ENCODE results near the gene C1orf56. TPM values are rescaled to one million over a fixed set of nuclear protein-coding genes. Genes with fewer than 3 reads are reported as not detected.
A peak's percentile ranks its signal among the peaks of the same experiment; 100 is the strongest.

Gene C1orf56
- polyA plus RNA-seq, 5 donors: 9.4 to 11.6 (median 11.0) TPM

- no peak for DNase-seq
Measured at GRCh38 chr1:151012684-151013471, 34.7 kb upstream of the C1orf56 start.

DNA sequence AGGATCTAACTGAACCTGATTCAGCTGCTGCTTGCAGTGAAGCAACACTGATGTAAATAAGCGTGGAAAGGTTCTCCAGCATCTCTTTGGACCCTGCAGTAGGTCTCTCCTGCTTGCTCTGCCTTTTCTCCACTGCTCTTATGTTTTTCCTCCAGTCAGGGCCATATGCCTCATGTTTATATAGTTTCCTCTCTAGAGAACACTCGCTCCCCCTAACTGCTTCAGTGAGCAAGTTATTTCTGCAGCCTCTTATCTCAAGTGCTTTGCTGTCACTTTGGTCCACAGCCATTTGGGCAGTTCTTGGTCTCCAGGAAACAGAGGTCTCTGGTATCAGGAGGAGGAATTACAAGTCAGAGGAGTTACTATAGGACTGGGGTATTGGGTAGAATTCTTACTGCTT lies 34.0 kb upstream of the C1orf56 start:
- peak; percentile 69 to 84 for DNase-seq

- peak in 1 of 2 donors; percentile 49 for DNase-seq
Measured at GRCh38 chr1:151024540-151025146, 22.9 kb upstream of the C1orf56 start.

GRCh38 chr1:151026460-151026859 lies 21.1 kb upstream of the C1orf56 start:
- no peak for DNase-seq

DNA sequence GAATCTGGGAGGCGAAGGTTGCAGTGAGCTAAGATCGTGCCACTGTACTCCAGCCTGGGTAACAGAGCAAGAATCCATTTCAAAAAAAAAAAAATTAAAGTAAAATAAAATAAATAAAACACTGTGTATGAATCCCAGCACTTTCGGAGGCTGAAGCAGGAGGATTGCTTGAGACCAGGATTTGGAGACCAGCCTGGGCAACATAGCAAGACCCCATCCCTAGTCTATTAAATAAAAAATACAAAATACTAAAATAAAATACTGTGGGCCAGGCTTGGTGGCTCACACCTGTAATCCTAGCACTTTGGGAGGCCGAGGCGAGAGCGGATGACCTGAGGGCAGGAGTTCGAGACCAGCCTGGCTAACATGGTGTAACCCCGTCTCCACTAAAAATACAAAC lies 15.4 kb upstream of the C1orf56 start:
- DNase-seq: no peak

DNA sequence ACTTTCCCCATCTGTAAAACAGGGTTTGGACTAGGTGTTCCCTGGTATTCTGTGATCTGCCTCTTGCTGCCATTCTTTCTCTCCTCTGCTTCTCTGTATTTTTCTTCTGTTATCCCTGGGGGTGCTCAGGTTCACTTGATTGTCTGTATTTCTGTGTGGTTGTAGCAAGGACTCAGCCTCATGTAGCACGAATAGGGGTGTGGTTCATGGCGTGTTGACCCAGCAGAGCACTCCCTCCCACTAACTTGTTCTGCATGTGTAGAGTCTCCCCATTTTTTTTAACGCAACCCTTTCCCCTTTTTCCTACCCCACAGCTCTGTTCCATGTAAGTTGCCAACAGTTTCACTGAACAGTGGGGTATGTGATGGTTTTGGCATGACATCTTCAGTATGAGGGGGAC lies 12.4 kb upstream of the C1orf56 start:
- no peak for DNase-seq

GRCh38 chr1:151036356-151036755 lies 11.2 kb upstream of the C1orf56 start, which contains the start of gene BNIPL:
Gene BNIPL, plus strand, starts transcription at chr1:151036586. Its CDS starts 140 bp downstream, at chr1:151036726.
- DNase-seq: no peak

DNA sequence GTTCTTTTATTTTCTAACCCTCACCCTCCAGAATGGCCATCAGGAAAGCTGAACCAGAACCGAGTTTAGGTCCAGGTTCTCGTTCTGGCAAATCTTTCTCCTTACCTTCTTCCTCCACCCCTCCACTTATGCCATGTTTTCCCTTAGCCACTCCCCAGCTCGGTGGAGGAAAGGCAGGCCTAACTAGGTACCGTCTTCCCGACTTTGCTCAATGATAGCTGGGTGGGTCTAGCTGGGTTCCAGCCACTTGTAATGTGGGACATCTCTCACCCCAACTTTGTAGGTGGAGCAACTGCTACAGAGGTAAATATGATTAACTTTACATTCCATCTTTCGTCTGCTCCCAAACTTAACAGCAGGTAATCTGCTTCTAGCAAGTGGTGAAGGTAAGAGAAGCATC lies 10.5 kb upstream of the C1orf56 start:
- DNase-seq: no peak

- no peak for DNase-seq
Measured at GRCh38 chr1:151039521-151039920, 8.0 kb upstream of the C1orf56 start.

DNA sequence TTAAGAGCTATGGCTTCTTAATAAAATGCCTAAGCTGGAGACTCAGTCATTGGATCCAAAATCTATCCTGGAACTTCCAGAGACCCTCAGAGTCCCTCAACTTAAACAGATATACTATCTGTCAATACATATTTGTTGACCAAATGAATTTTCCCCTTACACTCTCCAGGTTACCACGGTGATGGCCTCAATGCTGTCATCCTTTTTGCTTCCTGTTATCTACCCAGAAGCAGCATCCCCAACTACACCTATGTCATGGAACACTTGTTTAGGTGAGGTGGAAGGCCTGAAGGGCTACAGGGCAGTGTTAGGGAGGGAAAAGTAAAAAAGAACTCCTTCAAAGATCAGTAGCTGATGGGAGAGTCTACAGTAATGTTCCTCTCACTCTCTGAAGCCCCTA lies 4.4 kb upstream of the C1orf56 start:
- no peak for DNase-seq

DNA sequence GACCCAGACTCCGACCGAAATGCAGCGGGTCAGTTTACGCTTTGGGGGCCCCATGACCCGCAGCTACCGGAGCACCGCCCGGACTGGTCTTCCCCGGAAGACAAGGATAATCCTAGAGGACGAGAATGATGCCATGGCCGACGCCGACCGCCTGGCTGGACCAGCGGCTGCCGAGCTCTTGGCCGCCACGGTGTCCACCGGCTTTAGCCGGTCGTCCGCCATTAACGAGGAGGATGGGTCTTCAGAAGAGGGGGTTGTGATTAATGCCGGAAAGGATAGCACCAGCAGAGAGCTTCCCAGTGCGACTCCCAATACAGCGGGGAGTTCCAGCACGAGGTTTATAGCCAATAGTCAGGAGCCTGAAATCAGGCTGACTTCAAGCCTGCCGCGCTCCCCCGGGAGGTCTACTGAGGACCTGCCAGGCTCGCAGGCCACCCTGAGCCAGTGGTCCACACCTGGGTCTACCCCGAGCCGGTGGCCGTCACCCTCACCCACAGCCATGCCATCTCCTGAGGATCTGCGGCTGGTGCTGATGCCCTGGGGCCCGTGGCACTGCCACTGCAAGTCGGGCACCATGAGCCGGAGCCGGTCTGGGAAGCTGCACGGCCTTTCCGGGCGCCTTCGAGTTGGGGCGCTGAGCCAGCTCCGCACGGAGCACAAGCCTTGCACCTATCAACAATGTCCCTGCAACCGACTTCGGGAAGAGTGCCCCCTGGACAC lies 534 bp downstream of the C1orf56 start:
- peak; percentile 65 to 66 for DNase-seq

DNA sequence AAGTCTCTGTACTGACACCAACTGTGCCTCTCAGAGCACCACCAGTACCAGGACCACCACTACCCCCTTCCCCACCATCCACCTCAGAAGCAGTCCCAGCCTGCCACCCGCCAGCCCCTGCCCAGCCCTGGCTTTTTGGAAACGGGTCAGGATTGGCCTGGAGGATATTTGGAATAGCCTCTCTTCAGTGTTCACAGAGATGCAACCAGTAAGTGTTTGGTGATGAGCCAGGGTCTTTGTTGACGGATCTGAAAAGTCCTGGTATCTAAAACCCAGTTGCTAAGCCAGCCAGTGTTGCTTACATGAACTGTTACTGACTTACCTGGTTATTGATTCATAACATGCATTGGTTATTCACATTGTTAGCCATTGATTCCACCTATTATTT lies 1.1 kb downstream of the C1orf56 start:
- no peak for DNase-seq

DNA sequence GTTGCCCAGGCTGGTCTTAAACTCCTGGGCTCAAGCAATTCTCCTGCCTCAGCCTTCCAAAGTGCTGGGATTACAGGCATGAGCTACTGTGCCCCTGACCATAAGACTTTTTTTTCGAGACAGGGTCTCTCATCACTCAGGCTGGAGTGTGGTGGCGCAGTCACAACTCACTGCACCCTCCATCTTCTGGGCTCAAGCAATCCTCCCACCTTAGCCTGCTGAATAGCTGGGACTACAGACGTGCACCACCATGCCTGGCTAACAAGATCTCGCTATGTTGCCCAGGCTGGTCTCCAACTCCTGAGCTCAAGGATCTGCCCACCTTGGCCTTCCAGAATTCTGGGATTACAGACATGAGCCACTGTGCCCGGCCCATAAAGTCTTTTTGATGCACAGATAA lies 1.9 kb downstream of the C1orf56 start:
- DNase-seq: no peak

DNA sequence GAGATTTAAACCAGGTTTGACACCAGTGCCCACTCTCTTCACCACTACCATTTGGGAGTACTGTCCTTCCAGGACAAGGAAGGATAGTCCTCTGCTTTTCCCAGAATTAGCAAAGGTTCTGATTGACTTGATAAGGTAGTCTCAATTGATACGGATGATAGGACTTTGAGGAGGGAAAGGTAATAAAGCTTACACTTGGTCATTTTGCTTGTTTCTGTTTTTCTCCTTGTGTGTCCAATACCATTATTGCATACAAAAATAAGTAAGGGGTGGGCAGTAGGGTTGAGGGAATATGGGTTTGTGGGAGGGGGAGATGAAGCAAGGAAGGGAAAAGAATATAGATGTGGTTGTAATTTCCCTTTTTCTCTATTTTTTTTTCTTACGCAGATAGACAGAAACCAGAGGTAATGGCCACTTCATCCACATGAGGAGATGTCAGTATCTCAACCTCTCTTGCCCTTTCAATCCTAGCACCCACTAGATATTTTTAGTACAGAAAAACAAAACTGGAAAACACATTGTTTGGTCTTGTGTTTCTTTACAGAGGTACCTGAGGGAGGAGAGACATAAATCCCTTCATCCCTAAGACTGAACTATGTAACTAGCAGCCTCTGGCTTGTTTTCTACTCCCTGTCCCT lies 2.6 kb downstream of the C1orf56 start:
- no peak for DNase-seq

- DNase-seq: no peak
Measured at GRCh38 chr1:151051356-151052009, 3.9 kb downstream of the C1orf56 start.

- no peak for DNase-seq
Measured at GRCh38 chr1:151054971-151055547, 7.5 kb downstream of the C1orf56 start.

DNA sequence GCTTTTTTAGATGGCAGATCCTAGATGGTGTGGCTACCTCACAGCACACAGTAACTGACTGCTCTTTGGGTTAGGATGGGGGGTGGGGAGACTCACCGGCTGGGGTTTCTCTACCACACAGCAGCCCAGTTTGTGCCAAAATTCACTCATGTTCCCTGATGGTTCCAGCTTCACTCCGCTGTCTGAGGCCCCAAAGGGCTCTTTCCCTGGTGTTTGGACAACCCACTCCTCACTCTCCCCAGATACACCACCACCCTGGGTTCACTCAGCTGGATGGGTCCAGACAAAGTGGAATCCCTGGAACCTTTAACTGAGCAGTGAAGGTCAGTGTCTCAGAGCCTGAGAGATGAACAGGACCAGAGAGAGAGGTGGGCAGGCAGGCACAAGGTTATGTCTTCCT lies 8.0 kb downstream of the C1orf56 start:
- DNase-seq: no peak

DNA sequence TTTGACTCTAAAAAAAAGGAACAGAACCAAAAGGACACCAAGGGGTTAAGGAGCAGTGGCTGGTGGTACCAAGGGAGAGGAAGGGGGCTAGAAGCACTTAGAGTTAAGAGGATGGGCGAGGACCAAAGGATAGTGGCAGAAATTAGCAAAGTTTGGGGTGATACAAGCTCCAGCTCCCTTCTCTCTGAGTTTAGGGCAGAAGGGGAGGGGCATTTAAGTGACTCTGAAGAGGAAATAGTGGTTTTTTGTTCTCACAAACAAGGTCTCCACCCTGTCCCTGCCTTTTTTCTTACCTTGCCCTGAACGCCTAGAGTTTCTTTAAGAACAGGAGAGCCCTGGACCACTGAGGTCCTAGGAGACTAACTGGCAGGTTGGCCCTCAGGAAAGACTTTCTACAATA lies 8.6 kb downstream of the C1orf56 start:
- DNase-seq: no peak

DNA sequence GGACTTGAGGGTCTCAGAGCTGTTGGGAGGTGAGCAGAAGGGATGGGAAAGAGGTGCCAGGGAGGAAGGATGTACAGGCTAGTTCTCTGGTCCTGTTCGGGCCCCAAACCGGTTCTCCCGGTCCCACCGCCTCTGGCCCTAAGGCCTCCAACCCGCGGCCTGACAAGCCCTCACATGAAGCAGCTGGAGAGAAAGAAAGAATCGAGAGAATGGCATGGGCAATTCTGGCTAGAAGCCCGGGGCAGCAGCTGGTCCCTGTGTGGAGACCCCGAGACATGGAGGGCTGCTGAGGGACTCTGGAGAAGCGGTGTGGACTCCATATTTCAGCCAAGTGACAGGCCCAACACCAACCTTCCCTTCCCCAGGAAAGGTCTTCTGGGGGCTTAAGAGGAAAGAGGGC lies 11.1 kb downstream of the C1orf56 start:
- peak; percentile 64 to 68 for DNase-seq

DNA sequence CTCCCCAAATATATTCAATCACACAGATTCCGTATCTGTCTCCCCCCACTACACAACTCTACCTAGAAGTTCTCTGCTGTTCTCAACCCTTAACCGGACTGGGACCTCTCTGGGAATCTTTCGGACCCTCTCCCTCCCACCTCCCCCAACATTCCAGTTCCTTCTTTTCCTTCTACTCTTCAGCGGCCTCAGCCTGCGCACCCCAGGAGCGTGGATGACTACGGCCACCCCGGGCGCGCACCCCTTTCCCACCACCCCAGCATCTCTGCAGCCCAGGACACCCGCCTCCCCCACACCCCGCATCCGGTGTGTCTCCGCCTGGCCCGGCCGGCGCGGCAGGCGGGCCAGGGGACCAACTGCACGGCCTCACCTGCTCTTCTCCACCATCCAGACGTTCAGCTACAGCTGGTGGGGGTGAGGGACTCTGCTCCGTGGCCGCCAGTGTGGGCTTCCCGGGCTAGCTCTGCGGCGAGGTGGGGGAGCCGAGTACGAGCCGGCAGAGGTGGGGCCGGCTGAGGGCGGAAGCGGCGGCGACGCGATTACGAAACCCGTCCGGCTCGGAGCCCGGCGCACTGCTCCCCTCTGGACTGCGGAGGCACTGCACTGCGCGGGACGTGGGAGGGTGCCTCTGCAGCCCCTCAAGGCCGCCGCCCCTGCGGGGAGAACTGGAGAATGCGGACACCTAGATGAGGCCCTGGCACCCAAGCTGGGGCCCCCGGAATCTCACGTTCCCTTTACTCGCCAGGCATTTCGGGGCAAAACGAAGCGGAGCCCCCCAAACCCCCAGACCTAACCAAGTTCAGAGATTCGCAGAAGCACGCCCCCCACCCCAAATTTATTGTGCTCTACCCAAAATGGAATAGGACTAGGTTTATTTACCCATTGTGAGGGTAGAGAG lies 11.8 kb downstream of the C1orf56 start, which contains the start of gene CDC42SE1:
TSS of gene CDC42SE1 (minus strand) at position 514 of the 898 bp plus-strand sequence. CDS start 3,892 bp downstream, outside the sequence.
- peak; percentile 88 to 89 for DNase-seq

All from right lung (tissue), 5 donors.